ENCODE measurements around the gene CBX1.
A peak's percentile ranks its signal among the peaks of the same experiment; 100 is the strongest.

Gene CBX1

DNA sequence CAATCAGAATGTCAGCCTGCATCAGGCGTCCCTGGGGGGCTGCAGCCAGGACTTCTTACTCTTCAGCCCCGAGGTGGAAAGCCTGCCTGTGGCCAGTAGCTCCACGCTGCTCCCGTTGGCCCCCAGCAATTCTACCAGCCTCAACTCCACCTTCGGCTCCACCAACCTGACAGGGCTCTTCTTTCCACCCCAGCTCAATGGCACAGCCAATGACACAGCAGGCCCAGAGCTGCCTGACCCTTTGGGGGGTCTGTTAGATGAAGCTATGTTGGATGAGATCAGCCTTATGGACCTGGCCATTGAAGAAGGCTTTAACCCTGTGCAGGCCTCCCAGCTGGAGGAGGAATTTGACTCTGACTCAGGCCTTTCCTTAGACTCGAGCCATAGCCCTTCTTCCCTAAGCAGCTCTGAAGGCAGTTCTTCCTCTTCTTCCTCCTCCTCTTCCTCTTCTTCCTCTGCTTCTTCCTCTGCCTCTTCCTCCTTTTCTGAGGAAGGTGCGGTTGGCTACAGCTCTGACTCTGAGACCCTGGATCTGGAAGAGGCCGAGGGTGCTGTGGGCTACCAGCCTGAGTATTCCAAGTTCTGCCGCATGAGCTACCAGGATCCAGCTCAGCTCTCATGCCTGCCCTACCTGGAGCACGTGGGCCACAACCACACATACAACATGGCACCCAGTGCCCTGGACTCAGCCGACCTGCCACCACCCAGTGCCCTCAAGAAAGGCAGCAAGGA lies 42.7 kb downstream of the CBX1 start:
- DNase-seq (ENCODE audit: low read depth): no peak
- TF ChIP-seq, protein P1, sequence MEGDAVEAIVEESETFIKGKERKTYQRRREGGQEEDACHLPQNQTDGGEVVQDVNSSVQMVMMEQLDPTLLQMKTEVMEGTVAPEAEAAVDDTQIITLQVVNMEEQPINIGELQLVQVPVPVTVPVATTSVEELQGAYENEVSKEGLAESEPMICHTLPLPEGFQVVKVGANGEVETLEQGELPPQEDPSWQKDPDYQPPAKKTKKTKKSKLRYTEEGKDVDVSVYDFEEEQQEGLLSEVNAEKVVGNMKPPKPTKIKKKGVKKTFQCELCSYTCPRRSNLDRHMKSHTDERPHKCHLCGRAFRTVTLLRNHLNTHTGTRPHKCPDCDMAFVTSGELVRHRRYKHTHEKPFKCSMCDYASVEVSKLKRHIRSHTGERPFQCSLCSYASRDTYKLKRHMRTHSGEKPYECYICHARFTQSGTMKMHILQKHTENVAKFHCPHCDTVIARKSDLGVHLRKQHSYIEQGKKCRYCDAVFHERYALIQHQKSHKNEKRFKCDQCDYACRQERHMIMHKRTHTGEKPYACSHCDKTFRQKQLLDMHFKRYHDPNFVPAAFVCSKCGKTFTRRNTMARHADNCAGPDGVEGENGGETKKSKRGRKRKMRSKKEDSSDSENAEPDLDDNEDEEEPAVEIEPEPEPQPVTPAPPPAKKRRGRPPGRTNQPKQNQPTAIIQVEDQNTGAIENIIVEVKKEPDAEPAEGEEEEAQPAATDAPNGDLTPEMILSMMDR (conservative IDR thresholded peaks at IDR 0.05; ENCODE audit: control insufficient read depth, insufficient read depth, low read depth, low read length): no peak

DNA sequence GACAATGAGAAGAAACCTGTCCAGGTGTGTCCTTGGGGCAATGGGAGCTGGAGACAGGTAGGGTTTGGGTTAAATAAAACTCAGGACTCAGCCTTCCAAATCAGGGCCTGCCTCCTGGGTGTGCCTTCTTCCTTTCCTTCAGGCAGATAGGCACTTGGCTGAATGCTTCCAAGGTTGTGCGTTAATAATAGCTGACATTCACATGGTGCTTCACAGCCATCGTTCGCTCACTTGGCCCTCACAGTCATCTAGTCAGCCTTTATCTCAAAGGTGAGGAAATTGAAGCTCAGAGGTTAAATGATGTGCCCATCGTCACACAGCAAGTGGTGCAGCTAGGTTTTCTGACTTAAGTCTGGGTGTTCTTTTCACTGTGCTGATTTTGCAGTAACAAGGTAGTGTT lies 43.7 kb downstream of the CBX1 start:
- DNase-seq (ENCODE audit: low read depth): no peak
- TF ChIP-seq, protein P1 (conservative IDR thresholded peaks at IDR 0.05; ENCODE audit: control insufficient read depth, insufficient read depth, low read depth, low read length): no peak
- H3K4me3 ChIP-seq (ENCODE audit: control insufficient read depth, low read depth, low read length): no peak overlapping the region

More for the DNA sequence above, 42.7 kb downstream of the CBX1 start:
- no peak overlapping the region for H3K4me3 ChIP-seq (ENCODE audit: control insufficient read depth, low read depth, low read length)

DNA sequence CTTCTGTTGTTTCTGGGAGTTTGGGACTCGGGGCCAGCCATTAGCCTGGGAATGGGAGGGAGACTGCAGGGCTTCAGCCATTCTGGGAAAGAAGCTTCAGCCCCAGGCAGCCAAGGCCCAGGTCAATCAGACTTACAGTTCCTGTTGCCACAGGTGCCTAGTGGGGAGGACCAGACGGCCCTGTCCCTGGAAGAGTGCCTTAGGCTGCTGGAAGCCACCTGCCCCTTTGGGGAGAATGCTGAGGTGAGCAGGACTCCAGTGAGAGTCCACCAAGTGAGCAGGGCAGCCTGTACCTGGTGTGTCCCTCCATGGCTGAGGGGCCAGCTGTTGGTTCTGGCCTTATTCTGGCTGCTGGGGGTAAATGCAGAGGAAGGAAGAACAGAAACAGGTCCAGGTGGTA lies 44.4 kb downstream of the CBX1 start:
- TF ChIP-seq, protein P1 (conservative IDR thresholded peaks at IDR 0.05; ENCODE audit: control insufficient read depth, insufficient read depth, low read depth, low read length): no peak
- H3K4me3 ChIP-seq (ENCODE audit: control insufficient read depth, low read depth, low read length): no peak overlapping the region
- no peak for DNase-seq (ENCODE audit: low read depth)

DNA sequence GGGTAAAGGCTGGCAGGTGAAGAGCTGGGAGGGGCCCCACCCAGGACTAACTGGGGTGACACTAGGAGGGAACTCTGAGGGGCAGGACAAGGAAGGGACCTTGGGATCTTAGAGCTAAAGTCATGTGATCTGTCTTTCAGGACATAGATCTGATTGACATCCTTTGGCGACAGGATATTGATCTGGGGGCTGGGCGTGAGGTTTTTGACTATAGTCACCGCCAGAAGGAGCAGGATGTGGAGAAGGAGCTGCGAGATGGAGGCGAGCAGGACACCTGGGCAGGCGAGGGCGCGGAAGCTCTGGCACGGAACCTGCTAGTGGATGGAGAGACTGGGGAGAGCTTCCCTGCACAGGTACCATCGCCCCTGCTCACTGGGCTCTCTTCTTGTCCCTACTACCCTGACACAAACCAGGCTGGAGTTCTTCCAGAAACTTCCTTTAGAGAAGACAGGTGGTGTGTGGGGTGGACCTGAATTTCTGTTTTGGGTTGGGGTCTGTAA lies 45.0 kb downstream of the CBX1 start:
- no peak for DNase-seq (ENCODE audit: low read depth)
- no peak overlapping the region for H3K4me3 ChIP-seq (ENCODE audit: control insufficient read depth, low read depth, low read length)
- TF ChIP-seq, protein P1 (conservative IDR thresholded peaks at IDR 0.05; ENCODE audit: control insufficient read depth, insufficient read depth, low read depth, low read length): no peak

DNA sequence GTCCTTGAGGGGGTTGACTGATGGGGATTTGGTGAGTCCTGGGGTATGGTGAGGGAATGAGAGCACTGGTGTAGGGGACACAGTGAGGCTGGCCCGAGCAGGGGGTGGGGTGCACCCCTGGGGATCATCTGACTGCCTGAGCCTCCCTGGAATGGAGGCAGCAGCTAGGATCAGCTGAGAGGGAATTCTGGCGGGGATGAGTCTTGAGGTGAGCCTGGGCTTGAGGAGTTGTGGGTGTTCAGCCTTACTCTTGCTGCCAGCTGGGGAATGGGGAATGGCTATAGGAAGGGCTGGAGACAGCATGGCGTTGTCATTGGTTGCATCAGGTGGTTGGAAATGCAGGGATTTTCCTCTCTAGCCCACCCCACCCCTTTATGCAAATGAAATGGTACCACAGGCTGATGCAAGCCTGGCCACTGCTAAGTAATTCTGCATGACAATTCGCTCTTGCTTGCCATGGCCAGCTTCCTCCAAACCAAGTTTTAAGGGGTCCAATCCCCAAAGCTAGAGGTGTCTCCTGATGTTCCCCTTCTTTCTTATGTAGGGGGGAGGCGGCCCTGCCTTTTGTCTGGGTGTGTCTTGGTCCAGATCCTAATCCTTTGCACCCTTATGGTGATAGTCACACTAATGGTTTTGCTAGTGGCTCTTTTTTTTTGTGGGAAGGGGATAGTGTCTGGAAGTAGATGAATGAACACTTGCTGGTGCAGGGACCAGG lies 45.6 kb downstream of the CBX1 start:
- DNase-seq (ENCODE audit: low read depth): no peak
- TF ChIP-seq, protein P1 (conservative IDR thresholded peaks at IDR 0.05; ENCODE audit: control insufficient read depth, insufficient read depth, low read depth, low read length): no peak
- H3K4me3 ChIP-seq (ENCODE audit: control insufficient read depth, low read depth, low read length): no peak overlapping the region

DNA sequence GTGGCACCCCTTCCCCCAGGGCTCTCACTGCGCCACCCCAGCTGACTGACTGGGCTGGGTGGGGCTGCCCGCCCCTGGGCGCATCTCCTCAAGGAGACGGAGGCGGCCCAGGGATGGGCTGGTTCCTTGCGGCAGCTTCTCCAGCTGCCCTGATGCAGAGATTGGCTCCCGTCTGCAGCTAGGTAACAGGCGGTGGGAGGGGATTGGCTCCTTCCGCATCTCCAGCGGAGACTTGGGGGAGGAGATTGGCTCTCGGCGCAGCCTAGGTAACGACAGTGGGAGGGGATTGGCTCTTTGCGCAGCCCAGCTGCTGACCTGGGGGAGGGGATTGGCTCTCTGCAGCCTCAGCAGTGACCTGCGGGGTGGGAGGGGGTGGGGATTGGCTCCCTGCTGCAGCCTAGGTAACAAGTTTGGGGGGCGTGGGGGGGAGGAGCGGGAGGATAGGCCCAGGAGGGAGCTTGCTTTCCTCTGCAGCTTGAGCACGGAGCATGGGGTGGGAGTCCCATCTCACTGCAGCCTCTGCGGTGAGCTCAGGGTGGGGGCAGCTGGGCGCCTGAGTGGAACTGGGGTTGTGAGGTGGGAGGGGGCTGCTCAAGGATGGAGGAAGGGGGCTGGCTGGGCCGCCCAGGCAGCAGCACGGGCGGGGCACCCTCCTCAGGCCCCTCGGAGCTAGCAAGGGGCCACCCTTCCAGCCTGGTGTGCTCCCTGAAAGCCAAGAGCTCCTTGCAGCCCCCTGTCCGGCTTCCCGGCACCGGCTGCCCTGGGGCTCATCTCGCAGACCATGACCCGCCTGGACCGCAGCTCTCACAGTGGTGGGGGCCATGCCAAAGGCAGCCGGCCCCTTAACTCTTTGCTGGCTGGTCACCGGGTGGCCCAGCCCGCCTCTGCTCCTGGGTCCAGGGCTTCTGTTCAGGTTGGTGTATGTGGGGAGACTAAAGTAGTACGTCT lies 46.8 kb downstream of the CBX1 start:
- TF ChIP-seq, protein P1 (conservative IDR thresholded peaks at IDR 0.05; ENCODE audit: control insufficient read depth, insufficient read depth, low read depth, low read length): no peak
- H3K4me3 ChIP-seq (ENCODE audit: control insufficient read depth, low read depth, low read length): peak overlapping the region; percentile 4
- peak; percentile 75 for DNase-seq (ENCODE audit: low read depth)

Measured in fibroblast of mammary gland (primary cell).